Measurements from ENCODE around the gene PDCD2L.
A peak's percentile ranks its signal among the peaks of the same experiment; 100 is the strongest.
"Not testable (repeated sequence)": the region's sequence is repeated elsewhere in the genome, so short reads cannot be mapped to it uniquely, and the experiment has no call there.

Gene PDCD2L

GRCh38 chr19:34404109-34404909 is at the start of gene PDCD2L:
Gene PDCD2L, plus strand, starts transcription at chr19:34404399. Its CDS starts 32 bp downstream, at chr19:34404431.
- peak; percentile 87 to 91 (median 91) for DNase-seq (ENCODE audit: low read depth in 2 of 3, low spot score in 1 of 3)

GRCh38 chr19:34355201-34355600 is 49.0 kb upstream of the PDCD2L start:
- DNase-seq (ENCODE audit: low read depth in 2 of 3, low spot score in 1 of 3), result no peak

- no peak for DNase-seq (ENCODE audit: low read depth in 2 of 3, low spot score in 1 of 3)
These were observed 47.3 kb upstream of the PDCD2L start for GRCh38 chr19:34356875-34357274.

- DNase-seq (ENCODE audit: low read depth in 2 of 3, low spot score in 1 of 3), result no peak
These were observed 46.8 kb upstream of the PDCD2L start for GRCh38 chr19:34357431-34357830.

GRCh38 chr19:34359140-34359953 is 44.9 kb upstream of the PDCD2L start:
- DNase-seq (ENCODE audit: low read depth in 2 of 3, low spot score in 1 of 3), result peak; percentile 97 to 99 (median 98)

- no peak for DNase-seq (ENCODE audit: low read depth in 2 of 3, low spot score in 1 of 3)
These were observed 44.3 kb upstream of the PDCD2L start for GRCh38 chr19:34359954-34360315.

- no peak for DNase-seq (ENCODE audit: low read depth in 2 of 3, low spot score in 1 of 3)
These were observed 43.8 kb upstream of the PDCD2L start for GRCh38 chr19:34360354-34360909.

- DNase-seq (ENCODE audit: low read depth in 2 of 3, low spot score in 1 of 3), result no peak
These were observed 41.5 kb upstream of the PDCD2L start for GRCh38 chr19:34362679-34363069.

GRCh38 chr19:34363094-34363493 is 41.1 kb upstream of the PDCD2L start:
- no peak for DNase-seq (ENCODE audit: low read depth in 2 of 3, low spot score in 1 of 3)

- no peak for DNase-seq (ENCODE audit: low read depth in 2 of 3, low spot score in 1 of 3)
These were observed 40.3 kb upstream of the PDCD2L start for GRCh38 chr19:34363930-34364329.

GRCh38 chr19:34364462-34364829 is 39.8 kb upstream of the PDCD2L start:
- no peak for DNase-seq (ENCODE audit: low read depth in 2 of 3, low spot score in 1 of 3)

- DNase-seq (ENCODE audit: low read depth in 2 of 3, low spot score in 1 of 3), result peak; percentile 45 to 72 (median 56)
These were observed 39.3 kb upstream of the PDCD2L start, which contains the start of gene GPI for GRCh38 chr19:34364830-34365462. Gene GPI, plus strand, starts transcription at chr19:34365196. Its CDS starts 71 bp downstream, at chr19:34365267.

- peak in 1 of 3 donors; percentile 15 for DNase-seq (ENCODE audit: low read depth in 2 of 3, low spot score in 1 of 3)
These were observed 38.5 kb upstream of the PDCD2L start for GRCh38 chr19:34365463-34366401.

- no peak for DNase-seq (ENCODE audit: low read depth in 2 of 3, low spot score in 1 of 3)
These were observed 37.2 kb upstream of the PDCD2L start for GRCh38 chr19:34366738-34367623.

GRCh38 chr19:34367624-34367957 is 36.6 kb upstream of the PDCD2L start:
- DNase-seq (ENCODE audit: low read depth in 2 of 3, low spot score in 1 of 3), result no peak

- DNase-seq (ENCODE audit: low read depth in 2 of 3, low spot score in 1 of 3), result no peak
These were observed 35.9 kb upstream of the PDCD2L start for GRCh38 chr19:34368338-34368737.

- DNase-seq (ENCODE audit: low read depth in 2 of 3, low spot score in 1 of 3), result not testable (repeated sequence)
These were observed 35.0 kb upstream of the PDCD2L start for GRCh38 chr19:34369166-34369565.

GRCh38 chr19:34370117-34370516 is 34.1 kb upstream of the PDCD2L start:
- DNase-seq (ENCODE audit: low read depth in 2 of 3, low spot score in 1 of 3), result no peak

- DNase-seq (ENCODE audit: low read depth in 2 of 3, low spot score in 1 of 3), result no peak
These were observed 33.2 kb upstream of the PDCD2L start for GRCh38 chr19:34370983-34371382.

Measured in stimulated activated CD4-positive, alpha-beta T cell treated with anti-CD3 and anti-CD28 coated beads, Interleukin-12 subunit alpha, Interleukin-12 subunit beta, amount 100 ng/mL, for 48 hours (primary cell).